HCT116 (cell line): ENCODE results near the gene MNT. TPM values are rescaled to one million over a fixed set of nuclear protein-coding genes. Genes with fewer than 3 reads are reported as not detected.

Experiments used
- ATAC-seq: fragments of 200-7000 bp; cut with Tn5 transposase; 2 replicates; pipeline ENCODE4 v1.9.1; 2020; ENCODE audit warnings: mild to moderate bottlenecking, moderate library complexity
- BruUV-seq: library from RNA; stranded (reverse); fragments of 400-500 nt; replicated peaks from 2 replicates; lab custom pipeline; 2021; lab: Mats Ljungman, UMichigan
- CTCF ChIA-PET: fragments of 300-600 bp; sonication (Branson Sonifier 250); formaldehyde crosslinking; loops from one replicate; lab custom pipeline; 2021; ENCODE audit warnings: antibody characterized with exemption; lab: Charles Lee
- POLR2A ChIA-PET: fragments of 300-600, 350-600 bp; sonication (Branson Sonifier 250); formaldehyde crosslinking; loops from one replicate; lab custom pipeline; 2021; ENCODE audit warnings: antibody characterized with exemption; lab: Charles Lee
- RAD21 ChIA-PET, 2 experiments: fragments of 300-600 bp; sonication (Branson Sonifier 250); formaldehyde crosslinking; loops; one replicate each; lab custom pipeline; 2023; ENCODE audit warnings: low total read pairs in 2 of 2; ENCODE audit not compliant: uncharacterized antibody in 2 of 2, unreplicated experiment in 2 of 2, low non-redundant PET in 1 of 2; lab: Charles Lee
- DNase-seq: peaks from one replicate; pipeline ENCODE4 v3.0.0-alpha.2; 2010; ENCODE audit warnings: low read depth, low spot score
- H2AFZ ChIP-seq: fragments of 200-600 bp; shearing (Covaris generic), sonication (generic); 2 replicates; pipeline ENCODE4 v1.6.1; 2017; ENCODE audit warnings: low read depth, mixed run types, mixed read lengths, antibody characterized with exemption, low read length; ENCODE audit not compliant: poor library complexity, severe bottlenecking
- H3K27ac ChIP-seq: 2 replicates; pipeline ENCODE4 v1.5.1; 2012; ENCODE audit warnings: low read depth, low read length
- H3K27me3 ChIP-seq: fragments of 200-600 bp; sonication (generic); 2 replicates; pipeline ENCODE4 v1.6.1; 2016; ENCODE audit warnings: mixed run types, low read length, mixed read lengths; ENCODE audit not compliant: insufficient read depth
- H3K36me3 ChIP-seq, 2 experiments: fragments of 200-500 bp in 1 of 2; fragments of 200-600 bp in 1 of 2; sonication (Bioruptor generic) in 1 of 2; sonication (generic) in 1 of 2; 2 replicates each; pipeline versions ENCODE4 v1.5.1 to v1.6.1; 2014 to 2016; ENCODE audit warnings: low read length in 2 of 2, inconsistent platforms in 1 of 2, mixed read lengths in 1 of 2, mixed run types in 1 of 2; ENCODE audit not compliant: insufficient read depth in 2 of 2, control insufficient read depth in 1 of 2
- H3K4me1 ChIP-seq, 2 experiments: fragments of 200-600 bp in 1 of 2; sonication (generic) in 1 of 2; 2 replicates each; pipeline versions ENCODE4 v1.5.1 to v1.6.1; 2012 to 2017; ENCODE audit warnings: low read length in 2 of 2, inconsistent platforms in 1 of 2, mild to moderate bottlenecking in 1 of 2, mixed read lengths in 1 of 2, mixed run types in 1 of 2, moderate library complexity in 1 of 2; ENCODE audit not compliant: insufficient read depth in 2 of 2, control insufficient read depth in 1 of 2
- H3K4me2 ChIP-seq: fragments of 200-600 bp; sonication (generic); 2 replicates; pipeline ENCODE4 v1.6.1; 2017; ENCODE audit warnings: mixed run types, low read length, mixed read lengths
- H3K4me3 ChIP-seq, 2 experiments: fragments of 200-600 bp in 1 of 2; sonication (generic) in 1 of 2; replicated peaks in 1 of 2; 2 replicates each; pipeline ENCODE4 v1.5.1; 2011 to 2016; ENCODE audit warnings: low read length in 2 of 2, control low read depth in 1 of 2, low read depth in 1 of 2, mild to moderate bottlenecking in 1 of 2, mixed read lengths in 1 of 2, mixed run types in 1 of 2
- H3K79me2 ChIP-seq: fragments of 200-600 bp; sonication (generic); 2 replicates; pipeline ENCODE4 v1.6.1; 2017; ENCODE audit warnings: mild to moderate bottlenecking, mixed run types, low read length, moderate library complexity, mixed read lengths; ENCODE audit not compliant: insufficient read depth
- H3K9ac ChIP-seq: fragments of 200-600 bp; sonication (generic); 2 replicates; pipeline ENCODE4 v1.6.1; 2016; ENCODE audit warnings: low read length, mixed read lengths
- H3K9me2 ChIP-seq: fragments of 200-600 bp; sonication (generic), shearing (Covaris generic); 2 replicates; pipeline ENCODE4 v1.6.1; 2017; ENCODE audit warnings: mixed run types, mild to moderate bottlenecking, moderate library complexity; ENCODE audit not compliant: insufficient read depth
- H3K9me3 ChIP-seq, 2 experiments: fragments of 200-500 bp in 1 of 2; fragments of 200-600 bp in 1 of 2; sonication (Bioruptor generic) in 1 of 2; sonication (generic) in 1 of 2; 2 replicates each; pipeline ENCODE4 v1.6.1; 2014 to 2017; ENCODE audit warnings: low read length in 2 of 2, mixed read lengths in 2 of 2, inconsistent platforms in 1 of 2, low read depth in 1 of 2, mild to moderate bottlenecking in 1 of 2, mixed run types in 1 of 2, moderate library complexity in 1 of 2; ENCODE audit not compliant: control insufficient read depth in 1 of 2, insufficient read depth in 1 of 2
- H4K20me1 ChIP-seq: fragments of 200-600 bp; sonication (generic), shearing (Covaris generic); 2 replicates; pipeline ENCODE4 v1.6.1; 2017; ENCODE audit warnings: mixed run types, mild to moderate bottlenecking, moderate library complexity; ENCODE audit not compliant: insufficient read depth
- CEBPB ChIP-seq: IDR thresholded peaks from 2 replicates; pipeline ENCODE4 v1.6.1; 2012; ENCODE audit warnings: low read depth
- EGR1 ChIP-seq: IDR thresholded peaks from 2 replicates; pipeline ENCODE4 v1.6.1; 2012; ENCODE audit warnings: low read depth
- ELF1 ChIP-seq: IDR thresholded peaks from 2 replicates; pipeline ENCODE4 v1.6.1; 2012; ENCODE audit warnings: low read depth, borderline replicate concordance
- EZH2 ChIP-seq: fragments of 200-600 bp; sonication (generic); IDR thresholded peaks from 2 replicates; pipeline ENCODE4 v1.6.1; 2017; ENCODE audit warnings: antibody characterized with exemption, mixed run types
- EZH2phosphoT487 ChIP-seq: fragments of 200-600 bp; IDR thresholded peaks from 2 replicates; pipeline ENCODE4 v1.6.1; 2018; ENCODE audit warnings: antibody characterized with exemption, borderline replicate concordance
- FOSL1 ChIP-seq: IDR thresholded peaks from 2 replicates; pipeline ENCODE4 v1.6.1; 2012; ENCODE audit warnings: low read depth
- POLR2A ChIP-seq: IDR thresholded peaks from 2 replicates; pipeline ENCODE4 v1.7.0; 2011; ENCODE audit warnings: borderline replicate concordance; ENCODE audit not compliant: insufficient read depth, insufficient read length; ENCODE audit errors: extremely low read depth
- POLR2AphosphoS5 ChIP-seq: IDR thresholded peaks from 2 replicates; pipeline ENCODE4 v1.6.1; 2011; ENCODE audit warnings: mild to moderate bottlenecking, low read depth, low read length, moderate library complexity
- RAD21 ChIP-seq: IDR thresholded peaks from 2 replicates; pipeline ENCODE4 v1.6.1; 2012; ENCODE audit warnings: low read depth, mild to moderate bottlenecking
- SIN3A ChIP-seq: IDR thresholded peaks from 2 replicates; pipeline ENCODE4 v1.6.1; 2012; ENCODE audit warnings: low read depth
- SP1 ChIP-seq: IDR thresholded peaks from 2 replicates; pipeline ENCODE4 v1.6.1; 2012; ENCODE audit warnings: low read depth
- SRF ChIP-seq: IDR thresholded peaks from 2 replicates; pipeline ENCODE4 v1.6.1; 2012; ENCODE audit warnings: low read depth
- TCF7L2 ChIP-seq: IDR thresholded peaks from 2 replicates; pipeline ENCODE4 v1.7.0; 2011; ENCODE audit warnings: borderline replicate concordance, inconsistent platforms; ENCODE audit not compliant: insufficient read depth, insufficient read length; ENCODE audit errors: extremely low read depth
- YY1 ChIP-seq: IDR thresholded peaks from 2 replicates; pipeline ENCODE4 v1.6.1; 2011; ENCODE audit warnings: low read length, low read depth, moderate library complexity, mild to moderate bottlenecking; ENCODE audit not compliant: insufficient replicate concordance; ENCODE audit errors: extremely low read depth
- ZNF274 ChIP-seq: fragments of 200-500 bp; sonication (Bioruptor generic); IDR thresholded peaks from 2 replicates; pipeline ENCODE4 v1.6.1; 2014; ENCODE audit warnings: mild to moderate bottlenecking, low read depth, low read length, inconsistent platforms
- intact Hi-C: fragments of 100-400 bp; cut with micrococcal nuclease; formaldehyde crosslinking; loops from 2 replicates; pipeline ENCODE4 v1.10.0; 2022
- total RNA-seq: library from RNA; stranded (reverse); gene quantifications from one replicate; pipeline ENCODE4 v1.2.1, GENCODE V29; 2021; ENCODE audit not compliant: unreplicated experiment
- TF ChIP-seq, protein P1 (sequence below): IDR thresholded peaks from 2 replicates; pipeline ENCODE4 v1.6.1; 2012
- TF ChIP-seq, protein P2 (sequence below): IDR thresholded peaks from 2 replicates; pipeline ENCODE4 v1.6.1; 2012
- TF ChIP-seq, protein P3 (sequence below), 3 experiments: fragments of 200-600 bp in 1 of 3; sonication (generic) in 1 of 3; IDR thresholded peaks in 2 of 3; conservative IDR thresholded peaks in 1 of 3; 2 replicates each; pipeline ENCODE4 v1.5.1; 2012 to 2017; ENCODE audit warnings: low read depth in 2 of 3, low read length in 2 of 3, antibody characterized with exemption in 1 of 3, borderline replicate concordance in 1 of 3, control low read depth in 1 of 3, mild to moderate bottlenecking in 1 of 3, mixed read lengths in 1 of 3, mixed run types in 1 of 3, moderate library complexity in 1 of 3; ENCODE audit not compliant: insufficient read depth in 1 of 3

Gene MNT
- total RNA-seq, 1 experiment from 2014 or later, result 37.0 TPM

DNA sequence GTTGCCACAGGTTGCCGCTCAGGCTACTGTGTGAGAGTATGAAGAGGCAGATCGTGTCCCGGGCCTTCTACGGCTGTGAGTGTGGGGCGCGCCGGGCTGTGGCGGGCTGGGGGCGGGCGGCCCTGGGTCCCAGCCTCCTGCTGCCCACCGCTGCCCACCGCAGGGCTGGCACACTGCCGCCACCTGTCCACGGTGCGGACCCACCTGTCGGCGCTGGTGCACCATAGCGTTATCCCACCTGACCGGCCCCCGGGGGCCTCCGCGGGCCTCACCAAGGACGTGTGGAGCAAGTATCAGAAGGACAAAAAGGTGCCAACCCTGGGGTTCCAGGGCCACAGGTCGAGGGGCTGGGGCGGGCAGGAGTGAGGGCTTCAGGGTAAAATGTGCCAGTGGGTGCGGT, 28.7 kb downstream of the MNT start:
- Histone ChIP-seq H3K9me2 (no peaks in the 10 kb centered on the region), H2AFZ (no peak overlapping the region), H3K4me2 (no peak overlapping the region), H3K4me3 (no peak overlapping the region), H4K20me1 (no peaks in the 10 kb centered on the region), H3K79me2 (no peaks in the 10 kb centered on the region), H3K36me3 (peaks cover 0 to 2% of the 10 kb centered on the region in 2 experiments; a peak in 2 of 4 replicates), H3K27me3 (no peaks in the 10 kb centered on the region), H3K4me1 (no peaks in the 10 kb centered on the region), H3K27ac (no peak overlapping the region), H3K9me3 (no peaks in the 10 kb centered on the region), H3K9ac (no peak overlapping the region)
- ChIA-PET POLR2A (no interaction called here), RAD21 (no interaction called here), CTCF (no interaction called here)
- no TSS peak for BruUV-seq
- intact Hi-C loops, result no loop called here
- ATAC-seq (no peak), DNase-seq (no peak)
- TF ChIP-seq ZNF274, result no peak
- TF ChIP-seq, protein P1, sequence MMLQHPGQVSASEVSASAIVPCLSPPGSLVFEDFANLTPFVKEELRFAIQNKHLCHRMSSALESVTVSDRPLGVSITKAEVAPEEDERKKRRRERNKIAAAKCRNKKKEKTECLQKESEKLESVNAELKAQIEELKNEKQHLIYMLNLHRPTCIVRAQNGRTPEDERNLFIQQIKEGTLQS, result no peak
- no peak for TF ChIP-seq YY1
- TF ChIP-seq SIN3A, result no peak
- TF ChIP-seq EGR1, result no peak
- no peak for TF ChIP-seq POLR2A
- TF ChIP-seq, protein P2, sequence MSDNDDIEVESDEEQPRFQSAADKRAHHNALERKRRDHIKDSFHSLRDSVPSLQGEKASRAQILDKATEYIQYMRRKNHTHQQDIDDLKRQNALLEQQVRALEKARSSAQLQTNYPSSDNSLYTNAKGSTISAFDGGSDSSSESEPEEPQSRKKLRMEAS, result no peak
- TF ChIP-seq RAD21, result no peak
- TF ChIP-seq CEBPB, result no peak
- no peak for TF ChIP-seq ELF1
- no peak for TF ChIP-seq SP1
- no peak for TF ChIP-seq SRF
- TF ChIP-seq, protein P3, sequence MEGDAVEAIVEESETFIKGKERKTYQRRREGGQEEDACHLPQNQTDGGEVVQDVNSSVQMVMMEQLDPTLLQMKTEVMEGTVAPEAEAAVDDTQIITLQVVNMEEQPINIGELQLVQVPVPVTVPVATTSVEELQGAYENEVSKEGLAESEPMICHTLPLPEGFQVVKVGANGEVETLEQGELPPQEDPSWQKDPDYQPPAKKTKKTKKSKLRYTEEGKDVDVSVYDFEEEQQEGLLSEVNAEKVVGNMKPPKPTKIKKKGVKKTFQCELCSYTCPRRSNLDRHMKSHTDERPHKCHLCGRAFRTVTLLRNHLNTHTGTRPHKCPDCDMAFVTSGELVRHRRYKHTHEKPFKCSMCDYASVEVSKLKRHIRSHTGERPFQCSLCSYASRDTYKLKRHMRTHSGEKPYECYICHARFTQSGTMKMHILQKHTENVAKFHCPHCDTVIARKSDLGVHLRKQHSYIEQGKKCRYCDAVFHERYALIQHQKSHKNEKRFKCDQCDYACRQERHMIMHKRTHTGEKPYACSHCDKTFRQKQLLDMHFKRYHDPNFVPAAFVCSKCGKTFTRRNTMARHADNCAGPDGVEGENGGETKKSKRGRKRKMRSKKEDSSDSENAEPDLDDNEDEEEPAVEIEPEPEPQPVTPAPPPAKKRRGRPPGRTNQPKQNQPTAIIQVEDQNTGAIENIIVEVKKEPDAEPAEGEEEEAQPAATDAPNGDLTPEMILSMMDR (IDR thresholded peaks at IDR 0.05 in 2 of 3, conservative IDR thresholded peaks at IDR 0.05 in 1 of 3; ENCODE audit: borderline replicate concordance in 1 of 3, insufficient read depth in 1 of 3, low read depth in 2 of 3, low read length in 2 of 3), result no peak
- TF ChIP-seq FOSL1, result no peak
- TF ChIP-seq TCF7L2, result no peak
- no peak for TF ChIP-seq EZH2
- no peak for TF ChIP-seq POLR2AphosphoS5
- TF ChIP-seq EZH2phosphoT487, result no peak
